ENCODE measurements around the gene SS18L1.

Gene SS18L1

GRCh38 chr20:62193079-62194025 is 49.8 kb downstream of the SS18L1 start:
- Histone ChIP-seq H3K4me2 (ENCODE audit: low read depth, low read length, poor library complexity, severe bottlenecking) (no peak overlapping the region), H3K9me2 (replicated peaks; ENCODE audit: low read depth, low read length) (no peaks in the 10 kb centered on the region), H3F3A (ENCODE audit: low read depth) (peaks cover 6% of the 10 kb centered on the region; the same call in 1 of the 2 replicates), H3K79me2 (ENCODE audit: insufficient read depth, low read length) (peaks cover 39% of the 10 kb centered on the region; the same call in 1 of the 2 replicates), H3K9ac (ENCODE audit: low read depth, low read length, poor library complexity, severe bottlenecking) (no peak overlapping the region), H3K4me1 (ENCODE audit: insufficient read depth, low read length, poor library complexity, severe bottlenecking) (peaks cover 18% of the 10 kb centered on the region), H3K36me3 (ENCODE audit: insufficient read depth, low read length) (peaks cover 14% of the 10 kb centered on the region; the same call in 1 of the 2 replicates), H3K27me3 (ENCODE audit: insufficient read depth, low read length, poor library complexity, severe bottlenecking) (no peaks in the 10 kb centered on the region), H3K4me3 (ENCODE audit: low read length, poor library complexity, severe bottlenecking) (no peak overlapping the region), H4K20me1 (ENCODE audit: insufficient read depth, low read length, poor library complexity, severe bottlenecking) (peaks cover 4% of the 10 kb centered on the region), H2AFZ (ENCODE audit: low read length) (no peak overlapping the region), H3K9me3 (ENCODE audit: insufficient read depth, low read depth, low read length) (no peaks in the 10 kb centered on the region)
- TF ChIP-seq EZH2phosphoT487 (IDR thresholded peaks at IDR 0.05; ENCODE audit: borderline replicate concordance) (no peak), CTCF (conservative IDR thresholded peaks at IDR 0.05; ENCODE audit: low read length) (no peak)

- peaks cover 6% of the 10 kb centered on the region; the same call in 1 of the 2 replicates for H3F3A ChIP-seq (ENCODE audit: low read depth)
- H3K79me2 ChIP-seq (ENCODE audit: insufficient read depth, low read length): peaks cover 28% of the 10 kb centered on the region; the same call in 1 of the 2 replicates
- no peaks in the 10 kb centered on the region for H3K9me2 ChIP-seq (replicated peaks; ENCODE audit: low read depth, low read length)
- peak overlapping the region; percentile 69 for H3K4me3 ChIP-seq (ENCODE audit: low read length, poor library complexity, severe bottlenecking)
- no peak for TF ChIP-seq EZH2phosphoT487 (IDR thresholded peaks at IDR 0.05; ENCODE audit: borderline replicate concordance)
- no peak for TF ChIP-seq CTCF (conservative IDR thresholded peaks at IDR 0.05; ENCODE audit: low read length)
- H4K20me1 ChIP-seq (ENCODE audit: insufficient read depth, low read length, poor library complexity, severe bottlenecking): no peaks in the 10 kb centered on the region
- peaks cover 18% of the 10 kb centered on the region for H3K4me1 ChIP-seq (ENCODE audit: insufficient read depth, low read length, poor library complexity, severe bottlenecking)
- H3K36me3 ChIP-seq (ENCODE audit: insufficient read depth, low read length): peaks cover 22% of the 10 kb centered on the region; the same call in 1 of the 2 replicates
- peak overlapping the region; percentile 76 for H3K9ac ChIP-seq (ENCODE audit: low read depth, low read length, poor library complexity, severe bottlenecking)
- H3K4me2 ChIP-seq (ENCODE audit: low read depth, low read length, poor library complexity, severe bottlenecking): peak overlapping the region; percentile 100
- H2AFZ ChIP-seq (ENCODE audit: low read length): peak overlapping the region; percentile 78
- no peaks in the 10 kb centered on the region for H3K27me3 ChIP-seq (ENCODE audit: insufficient read depth, low read length, poor library complexity, severe bottlenecking)
- no peaks in the 10 kb centered on the region for H3K9me3 ChIP-seq (ENCODE audit: insufficient read depth, low read depth, low read length)
These were observed 51.5 kb downstream of the SS18L1 start for GRCh38 chr20:62195075-62195405.

GRCh38 chr20:62195736-62196135 is 52.2 kb downstream of the SS18L1 start:
- H3K9me3 ChIP-seq (ENCODE audit: insufficient read depth, low read depth, low read length): no peaks in the 10 kb centered on the region
- H3K4me1 ChIP-seq (ENCODE audit: insufficient read depth, low read length, poor library complexity, severe bottlenecking): peaks cover 19% of the 10 kb centered on the region
- no peaks in the 10 kb centered on the region for H3K27me3 ChIP-seq (ENCODE audit: insufficient read depth, low read length, poor library complexity, severe bottlenecking)
- TF ChIP-seq CTCF (conservative IDR thresholded peaks at IDR 0.05; ENCODE audit: low read length): no peak
- TF ChIP-seq EZH2phosphoT487 (IDR thresholded peaks at IDR 0.05; ENCODE audit: borderline replicate concordance): no peak
- H4K20me1 ChIP-seq (ENCODE audit: insufficient read depth, low read length, poor library complexity, severe bottlenecking): no peaks in the 10 kb centered on the region
- peak overlapping the region; percentile 69 for H3K4me3 ChIP-seq (ENCODE audit: low read length, poor library complexity, severe bottlenecking)
- peaks cover 21% of the 10 kb centered on the region; the same call in 1 of the 2 replicates for H3K79me2 ChIP-seq (ENCODE audit: insufficient read depth, low read length)
- H3K9me2 ChIP-seq (replicated peaks; ENCODE audit: low read depth, low read length): no peaks in the 10 kb centered on the region
- peak overlapping the region; percentile 76 for H3K9ac ChIP-seq (ENCODE audit: low read depth, low read length, poor library complexity, severe bottlenecking)
- H3F3A ChIP-seq (ENCODE audit: low read depth): peaks cover 6% of the 10 kb centered on the region; the same call in 1 of the 2 replicates
- peaks cover 25% of the 10 kb centered on the region; the same call in 1 of the 2 replicates for H3K36me3 ChIP-seq (ENCODE audit: insufficient read depth, low read length)
- peak overlapping the region; percentile 100 for H3K4me2 ChIP-seq (ENCODE audit: low read depth, low read length, poor library complexity, severe bottlenecking)
- no peak overlapping the region for H2AFZ ChIP-seq (ENCODE audit: low read length)
